GM18505 (cell line): ENCODE measurements around the gene COL4A1.
"Not testable (repeated sequence)": the region's sequence is repeated elsewhere in the genome, so short reads cannot be mapped to it uniquely, and the experiment has no call there.

Experiments
- ATAC-seq: cut with Tn5 transposase; IDR thresholded peaks from one replicate; pipeline ENCODE4 v1.9.1; 2021; ENCODE audit not compliant: unreplicated experiment
- POLR2A ChIP-seq: IDR thresholded peaks from 4 replicates; pipeline ENCODE4 v1.6.1; 2011; ENCODE audit warnings: borderline replicate concordance; ENCODE audit not compliant: insufficient read depth, insufficient read length; ENCODE audit errors: extremely low read depth

COL4A1 gene

DNA sequence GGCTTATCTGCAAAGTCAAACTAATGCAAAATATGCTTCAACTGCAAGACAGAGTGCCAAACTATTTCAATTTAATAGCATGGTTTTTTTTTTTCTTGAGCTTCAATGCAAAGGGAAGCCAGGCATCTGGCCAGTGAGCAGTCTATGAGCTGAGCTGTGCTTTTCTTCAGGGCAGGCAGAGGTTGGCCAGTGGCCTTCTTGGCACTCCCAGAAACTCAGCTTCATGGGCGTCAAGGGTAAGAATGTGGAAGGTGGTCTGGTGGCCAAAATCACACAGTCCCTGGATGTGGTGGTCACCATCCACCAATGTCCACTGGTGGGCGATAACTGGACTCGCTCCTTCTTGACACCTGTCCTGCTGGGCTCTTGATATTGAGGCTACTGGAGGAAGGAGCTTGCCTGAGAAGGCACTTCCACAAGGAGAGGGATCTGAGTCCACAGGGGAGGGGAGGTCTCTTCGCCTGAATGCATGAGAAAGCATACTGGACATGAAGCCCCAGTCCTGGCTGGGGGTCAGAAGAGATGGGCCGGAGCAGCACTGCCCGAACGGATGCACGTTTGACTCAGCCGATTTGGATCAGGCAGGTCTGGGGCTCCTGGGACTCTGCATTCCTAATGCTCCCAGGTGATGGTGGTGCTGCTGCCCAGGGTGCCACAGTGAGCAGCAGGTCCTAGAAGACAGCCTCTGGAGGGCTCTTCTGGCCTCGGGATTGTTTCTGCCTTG is 17.2 kb upstream of the COL4A1 start:
- no peak for ATAC-seq
- TF ChIP-seq POLR2A: no peak

DNA sequence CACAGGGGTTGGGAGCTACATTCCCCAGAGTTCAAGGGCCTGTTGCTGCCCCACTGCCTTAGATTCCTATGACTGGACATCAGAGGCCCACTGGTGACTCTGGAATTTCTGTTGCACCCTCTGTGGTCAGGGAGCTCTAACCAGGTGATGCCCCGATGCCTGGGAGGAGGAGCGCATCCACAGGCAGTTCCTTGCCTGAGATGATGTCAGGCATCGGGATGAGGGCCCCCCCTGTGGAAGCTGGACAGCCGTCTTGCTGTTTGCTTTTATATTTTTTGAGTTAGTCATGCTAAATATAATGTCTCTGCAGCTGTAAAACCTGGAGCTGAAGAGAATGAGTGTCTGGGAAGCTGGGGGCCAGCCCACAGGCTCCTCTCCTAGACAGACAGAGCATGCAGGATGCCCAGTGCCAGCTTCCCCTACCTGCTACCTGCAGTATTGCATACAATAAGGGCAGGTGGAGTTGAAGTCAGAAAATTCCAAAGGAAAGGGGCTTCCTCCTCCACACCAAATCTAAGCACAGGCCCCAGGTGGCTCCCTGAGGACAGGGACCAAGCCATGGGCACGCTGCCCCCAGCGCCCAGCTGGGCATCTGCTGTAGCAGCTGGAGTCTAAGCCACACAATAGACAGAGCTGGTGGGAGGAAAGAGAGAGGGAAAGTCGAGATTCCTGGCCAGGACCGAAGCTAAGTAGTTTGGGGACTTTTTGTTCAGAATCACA is 16.4 kb upstream of the COL4A1 start:
- no peak for TF ChIP-seq POLR2A
- ATAC-seq: no peak

DNA sequence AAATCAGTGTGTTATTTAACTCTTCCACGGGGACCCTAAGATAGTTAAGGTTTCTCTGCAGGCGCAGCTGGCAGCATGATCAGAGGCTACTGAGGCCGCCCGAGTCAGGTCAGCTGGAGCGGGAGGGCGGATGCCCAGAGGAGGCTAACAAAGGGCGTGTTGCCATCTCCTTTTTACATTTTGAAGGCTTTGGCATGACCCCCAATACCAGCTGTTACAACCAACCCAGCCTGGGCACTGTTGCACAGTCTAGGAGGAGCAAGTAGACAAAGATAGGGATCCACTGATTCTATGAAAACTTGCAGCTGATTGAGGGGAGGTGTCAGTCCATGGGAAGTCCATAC is 15.8 kb upstream of the COL4A1 start:
- no peak for TF ChIP-seq POLR2A
- ATAC-seq: no peak

DNA sequence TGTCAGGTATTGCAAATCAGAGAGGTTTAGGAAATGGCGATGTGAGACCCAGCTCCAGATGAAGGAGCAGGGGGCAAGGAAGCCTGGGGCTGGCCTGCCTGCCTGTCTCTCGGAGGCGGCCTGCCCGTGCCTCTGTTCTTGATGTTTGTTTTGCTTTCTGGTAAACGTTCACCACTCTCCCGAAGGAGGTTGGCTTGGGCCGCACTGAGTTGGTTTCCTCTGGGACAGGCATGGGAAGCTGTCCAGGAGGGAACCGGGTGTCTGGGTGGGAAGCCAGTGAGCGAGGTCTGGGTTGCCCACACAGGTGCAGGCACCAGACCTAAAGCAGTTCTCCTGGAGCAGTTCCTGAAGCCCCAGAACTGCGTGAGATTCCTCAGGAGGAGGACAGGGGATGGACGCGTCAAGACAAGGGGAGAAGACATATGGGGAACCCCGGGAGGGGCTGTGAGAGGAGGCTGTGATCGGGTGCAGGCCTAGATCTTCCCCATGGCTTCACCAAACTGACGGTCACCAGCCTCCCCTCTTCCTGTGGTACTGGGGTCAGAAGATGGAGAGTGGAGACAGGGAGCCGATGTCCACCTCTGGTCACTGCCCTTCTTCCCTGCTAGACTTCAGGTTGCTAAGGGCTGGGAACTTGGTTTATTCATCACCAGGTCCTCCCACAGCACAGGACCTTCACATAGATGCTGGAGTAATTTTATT is 15.3 kb upstream of the COL4A1 start:
- no peak for ATAC-seq
- TF ChIP-seq POLR2A: no peak

DNA sequence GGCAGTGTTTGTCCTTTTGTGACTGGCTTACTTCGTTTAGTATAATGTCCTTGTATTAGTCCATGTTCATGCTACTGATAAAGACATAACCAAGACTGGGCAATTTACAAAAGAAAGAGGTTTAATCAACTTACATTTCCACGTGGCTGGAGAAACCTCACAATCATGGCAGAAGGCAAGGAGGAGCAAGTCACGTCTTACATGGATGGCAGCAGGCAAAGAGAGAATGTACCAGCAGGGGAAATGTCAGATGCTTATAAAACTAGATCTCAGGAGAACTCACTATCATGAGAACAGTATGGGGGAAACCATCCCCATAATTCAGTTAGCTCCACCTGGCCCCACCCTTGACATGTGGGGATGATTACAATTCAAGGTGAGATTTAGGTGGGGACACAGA is 14.6 kb upstream of the COL4A1 start:
- ATAC-seq: not testable (repeated sequence)

DNA sequence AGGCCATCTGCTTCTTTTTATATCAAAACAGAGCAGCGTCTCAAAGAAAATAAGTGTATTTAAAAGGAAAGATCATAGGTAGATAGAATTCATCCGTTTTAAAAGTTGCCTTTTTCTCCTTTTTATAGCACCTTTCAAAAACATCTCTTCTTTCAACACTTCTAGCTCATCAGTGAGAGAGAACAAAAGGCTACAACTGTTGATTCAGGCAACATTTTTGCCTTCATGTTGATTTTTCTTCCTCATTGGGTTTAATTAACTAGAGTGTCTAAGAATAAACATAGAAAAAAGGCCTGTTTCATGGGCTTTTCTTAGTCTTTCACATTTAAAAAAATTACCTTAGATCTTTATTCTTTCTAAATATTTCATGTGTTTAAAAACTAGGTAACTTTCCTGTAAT is 13.7 kb upstream of the COL4A1 start:
- no peak for ATAC-seq
- no peak for TF ChIP-seq POLR2A

DNA sequence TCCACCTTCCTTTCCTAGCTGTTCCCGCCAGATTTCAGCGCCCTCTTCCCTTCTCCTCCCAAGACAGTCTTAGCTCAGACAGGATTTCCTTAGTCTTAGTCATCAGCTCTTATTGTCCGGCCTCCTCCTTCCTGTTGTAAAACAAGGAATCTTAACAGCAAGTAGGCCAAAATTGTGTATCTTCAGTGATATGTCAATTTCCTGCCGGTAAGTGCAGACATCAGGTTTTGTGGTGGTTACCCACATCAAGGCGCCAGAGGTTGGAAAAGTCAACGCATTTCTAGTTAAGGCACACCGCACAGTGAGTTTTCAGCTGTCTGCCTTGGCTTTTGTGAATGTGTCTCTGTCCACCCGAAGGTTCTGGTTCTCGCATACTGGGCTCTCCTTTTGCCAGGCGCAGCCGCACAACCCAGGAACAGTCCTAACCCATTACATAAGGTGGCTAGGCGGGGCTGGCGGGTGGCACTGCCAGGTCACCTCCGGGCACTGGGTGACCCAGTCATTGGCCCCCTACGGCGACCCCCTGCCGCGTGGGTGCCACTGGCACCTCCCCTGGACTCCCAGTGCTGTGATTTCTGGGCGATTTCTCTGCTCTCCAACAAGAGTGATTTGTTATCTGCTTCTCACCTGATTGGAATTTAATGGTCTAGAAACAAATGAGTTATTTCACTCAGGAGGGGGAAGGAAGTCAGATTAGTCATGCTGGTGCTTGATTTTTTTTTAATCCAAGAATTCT is 13.0 kb upstream of the COL4A1 start:
- no peak for TF ChIP-seq POLR2A
- ATAC-seq: no peak

DNA sequence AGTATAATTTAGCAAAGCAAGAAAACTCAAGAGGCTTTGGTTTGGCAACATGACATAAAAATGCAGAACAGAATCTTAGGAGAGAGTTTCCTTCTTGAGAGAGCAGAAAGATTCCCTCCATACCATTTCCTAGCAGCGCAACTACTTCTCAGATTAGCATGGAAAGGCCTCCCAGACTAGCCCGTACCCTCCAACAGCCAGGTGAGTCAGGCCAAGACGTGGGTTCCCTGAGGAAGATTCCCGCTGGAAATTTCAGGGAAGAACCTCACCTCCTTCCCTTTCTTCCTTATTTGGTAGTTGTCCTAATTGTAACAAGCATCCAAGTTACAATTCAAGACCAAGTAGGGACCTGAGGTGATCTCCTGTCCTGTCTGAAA is 12.4 kb upstream of the COL4A1 start:
- no peak for TF ChIP-seq POLR2A
- ATAC-seq: no peak

DNA sequence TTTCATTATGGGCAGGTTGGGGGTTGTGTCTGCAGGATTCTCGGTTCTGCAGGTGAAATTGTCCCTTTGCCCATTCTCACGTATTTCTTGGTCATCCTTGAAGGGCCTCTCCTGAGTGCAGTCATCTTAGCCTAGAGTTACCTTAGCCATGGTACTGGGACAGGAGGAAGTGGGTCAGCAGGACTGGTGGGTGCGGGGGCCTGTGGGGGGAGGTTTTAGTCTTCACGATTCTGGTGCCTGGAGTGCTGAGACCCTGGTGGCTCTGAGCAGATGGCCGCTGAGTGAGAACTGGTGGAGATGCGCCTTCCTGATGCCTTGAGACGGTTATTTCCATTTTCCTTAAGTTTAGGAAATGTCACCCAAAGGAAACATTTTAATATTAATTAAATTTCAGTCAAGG is 12.0 kb upstream of the COL4A1 start:
- no peak for TF ChIP-seq POLR2A
- ATAC-seq: no peak

DNA sequence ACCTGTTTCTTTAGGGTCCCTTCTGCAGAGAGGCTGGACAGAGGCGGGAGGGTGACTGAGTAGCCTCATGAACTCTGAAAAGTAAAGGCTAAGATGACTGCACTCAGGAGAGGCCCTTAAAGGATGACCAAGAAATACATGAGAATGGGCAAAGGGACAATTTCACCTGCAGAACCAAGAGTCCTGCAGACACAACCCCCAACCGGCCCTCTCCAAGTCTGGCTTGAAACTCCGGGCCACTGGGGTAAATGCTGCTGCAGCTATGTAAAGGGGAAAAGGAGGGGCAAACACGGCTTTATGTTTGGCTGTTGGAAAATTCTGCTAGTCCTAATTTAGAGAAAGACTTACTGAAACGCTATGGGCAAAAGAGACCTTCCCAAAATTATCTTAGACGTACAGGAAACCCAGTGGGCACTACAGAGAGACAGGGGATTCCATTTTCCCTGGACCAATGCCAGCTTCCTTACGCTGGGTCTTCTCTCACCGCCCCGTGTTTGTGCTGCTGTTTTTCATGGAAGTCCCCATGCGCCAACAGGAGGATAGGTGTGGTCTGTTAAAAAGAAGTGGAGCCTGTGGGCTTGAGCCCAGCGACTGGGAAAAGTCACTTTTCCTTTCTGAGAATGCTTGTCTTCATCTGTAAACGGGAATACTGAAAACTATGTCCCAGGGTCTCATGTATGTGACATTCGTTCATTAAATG is 10.7 kb upstream of the COL4A1 start:
- no peak for TF ChIP-seq POLR2A
- no peak for ATAC-seq

DNA sequence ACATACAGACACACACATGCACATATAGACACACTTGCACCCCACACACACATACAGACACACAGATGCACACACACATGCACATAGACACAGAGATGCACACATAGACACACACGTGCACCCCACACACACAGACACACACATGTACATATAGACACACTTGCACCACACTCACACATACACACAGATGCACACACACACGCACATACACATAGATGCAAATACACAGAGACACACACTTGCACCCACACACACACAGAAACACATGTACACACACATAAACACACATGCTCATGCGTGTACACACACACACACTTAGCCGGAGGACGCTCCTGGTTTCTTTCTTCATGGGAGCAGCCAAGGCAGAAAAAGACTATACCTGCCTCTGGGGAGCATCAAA is 10.1 kb upstream of the COL4A1 start:
- ATAC-seq: no peak
- TF ChIP-seq POLR2A: no peak

DNA sequence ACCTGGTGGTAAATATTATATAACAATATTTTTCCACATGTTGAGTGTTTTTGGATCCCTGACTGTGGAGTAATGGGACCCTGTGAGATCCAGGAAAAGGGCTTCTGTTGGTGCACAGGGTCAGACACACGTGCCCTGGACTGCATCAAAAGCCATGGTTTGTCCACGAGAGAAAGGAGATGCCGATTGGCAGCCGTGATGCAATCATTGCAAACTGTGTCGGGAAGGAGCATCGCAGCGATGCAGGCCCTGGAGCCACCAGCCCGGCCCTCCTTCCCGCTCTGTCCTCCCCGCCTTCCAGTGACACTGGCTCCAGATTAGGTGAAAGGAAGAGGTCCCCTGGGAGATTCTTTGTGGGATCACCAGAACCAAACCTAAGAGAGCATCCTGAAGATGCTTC is 9.2 kb upstream of the COL4A1 start:
- no peak for TF ChIP-seq POLR2A
- ATAC-seq: no peak
